Smooth muscle cell (in vitro differentiated cells): ENCODE results near the gene CACNA1I. TPM values are rescaled to one million over a fixed set of nuclear protein-coding genes. Genes with fewer than 3 reads are reported as not detected.

Source experiments
- DNase-seq: peaks from one replicate; lab custom pipeline; 2025; ENCODE audit not compliant: unreplicated experiment; lab: John Stamatoyannopoulos, UW
- H2AFZ ChIP-seq: fragments of 200-600 bp; sonication (generic); 2 replicates; pipeline ENCODE4 v1.6.0; 2016; ENCODE audit warnings: antibody characterized with exemption, low read depth, mild to moderate bottlenecking
- H3F3A ChIP-seq: fragments of 200-600 bp; sonication (generic); 2 replicates; pipeline ENCODE4 v1.6.0; 2017; ENCODE audit warnings: antibody characterized with exemption, low read depth
- H3K27ac ChIP-seq: fragments of 200-600 bp; sonication (generic); 2 replicates; pipeline ENCODE4 v1.5.1; 2016; ENCODE audit warnings: low read depth, mild to moderate bottlenecking
- H3K27me3 ChIP-seq: fragments of 200-600 bp; sonication (generic); 2 replicates; pipeline ENCODE4 v1.6.1; 2016; ENCODE audit warnings: low read depth, mild to moderate bottlenecking
- H3K36me3 ChIP-seq: fragments of 200-600 bp; sonication (generic); 2 replicates; pipeline ENCODE4 v1.5.1; 2016; ENCODE audit warnings: low read depth
- H3K4me1 ChIP-seq: fragments of 200-600 bp; sonication (generic); 2 replicates; pipeline ENCODE4 v1.5.1; 2016; ENCODE audit warnings: low read depth
- H3K4me2 ChIP-seq: fragments of 200-600 bp; sonication (generic); 2 replicates; pipeline ENCODE4 v1.6.0; 2016; ENCODE audit warnings: mild to moderate bottlenecking
- H3K4me3 ChIP-seq: fragments of 200-600 bp; sonication (generic); 2 replicates; pipeline ENCODE4 v1.5.1; 2016; ENCODE audit warnings: mild to moderate bottlenecking
- H3K79me2 ChIP-seq: fragments of 200-600 bp; sonication (generic); 2 replicates; pipeline ENCODE4 v1.6.0; 2016; ENCODE audit warnings: low read depth, mild to moderate bottlenecking
- H3K9ac ChIP-seq: fragments of 200-600 bp; sonication (generic); 2 replicates; pipeline ENCODE4 v1.6.0; 2016; ENCODE audit warnings: low read depth
- H3K9me3 ChIP-seq: fragments of 200-600 bp; sonication (generic); replicated peaks from 2 replicates; pipeline ENCODE4 v1.5.1; 2016; ENCODE audit warnings: low read depth
- H4K20me1 ChIP-seq: fragments of 200-600 bp; sonication (generic); 2 replicates; pipeline ENCODE4 v1.6.0; 2016; ENCODE audit warnings: low read depth
- CTCF ChIP-seq: fragments of 200-600 bp; sonication (generic); IDR thresholded peaks from 2 replicates; pipeline ENCODE4 v1.5.1; 2017; ENCODE audit warnings: borderline replicate concordance, mild to moderate bottlenecking, antibody characterized with exemption; ENCODE audit not compliant: insufficient read depth, poor library complexity, severe bottlenecking
- WGBS: methylation state at CpG from one replicate; pipeline ENCODE4 v1.1.7; 2016; ENCODE audit warnings: low lambda C conversion rate; 5-methylcytosine and 5-hydroxymethylcytosine counted together
- polyA plus RNA-seq: library from polyadenylated mRNA; unstranded; fragments of >200 nt; fragmentation: Nextera tagmentation; extraction: Ambion mirVana; gene quantifications from 2 replicates; pipeline ENCODE4 v1.2.1, GENCODE V29; 2016
- total RNA-seq: library from RNA; depleted of rRNA; stranded (reverse); fragments of >200 nt; gene quantifications from 2 replicates; pipeline ENCODE4 v1.2.3, GENCODE V29; 2014

Gene CACNA1I
- total and polyA plus RNA-seq, 2 experiments from 2014 or later, result not detected

GRCh38 chr22:39675947-39676346, 105.4 kb downstream of the CACNA1I start:
- Histone ChIP-seq H3K9me3 (peaks cover 10% of the 10 kb centered on the region), H3K36me3 (no peaks in the 10 kb centered on the region), H3F3A (no peaks in the 10 kb centered on the region), H4K20me1 (no peaks in the 10 kb centered on the region), H3K9ac (no peak overlapping the region), H2AFZ (no peak overlapping the region), H3K4me1 (no peaks in the 10 kb centered on the region), H3K79me2 (no peaks in the 10 kb centered on the region), H3K27ac (no peak overlapping the region), H3K4me2 (no peak overlapping the region), H3K4me3 (no peak overlapping the region), H3K27me3 (peaks cover 8% of the 10 kb centered on the region)
- WGBS, result 79% methylated on average over 10 of the region's 10 CpGs
- TF ChIP-seq CTCF, result no peak
- DNase-seq, result no peak

- Histone ChIP-seq H3K9me3 (no peaks in the 10 kb centered on the region), H3K4me2 (no peak overlapping the region), H4K20me1 (no peaks in the 10 kb centered on the region), H3K27me3 (peaks cover 8% of the 10 kb centered on the region), H3F3A (no peaks in the 10 kb centered on the region), H3K79me2 (no peaks in the 10 kb centered on the region), H3K36me3 (no peaks in the 10 kb centered on the region), H3K4me1 (no peaks in the 10 kb centered on the region), H2AFZ (no peak overlapping the region), H3K4me3 (no peak overlapping the region), H3K27ac (no peak overlapping the region), H3K9ac (no peak overlapping the region)
- no peak for DNase-seq
- no peak for TF ChIP-seq CTCF
- 93% methylated on average over 12 of the region's 12 CpGs for WGBS
Measured at GRCh38 chr22:39677967-39678366, 107.4 kb downstream of the CACNA1I start.

- peaks cover 8% of the 10 kb centered on the region for H3K27me3 ChIP-seq
- no peaks in the 10 kb centered on the region for H3F3A ChIP-seq
- 95% methylated on average over 34 of the region's 47 CpGs for WGBS
- H3K27ac ChIP-seq, result no peak overlapping the region
- no peaks in the 10 kb centered on the region for H3K4me1 ChIP-seq
- DNase-seq, result no peak
- no peak overlapping the region for H3K4me2 ChIP-seq
- H4K20me1 ChIP-seq, result no peaks in the 10 kb centered on the region
- H3K36me3 ChIP-seq, result no peaks in the 10 kb centered on the region
- H3K79me2 ChIP-seq, result no peaks in the 10 kb centered on the region
- H3K9me3 ChIP-seq, result no peaks in the 10 kb centered on the region
- no peak overlapping the region for H3K4me3 ChIP-seq
- H2AFZ ChIP-seq, result no peak overlapping the region
- no peak overlapping the region for H3K9ac ChIP-seq
- TF ChIP-seq CTCF, result no peak
Measured at GRCh38 chr22:39678862-39679490, 108.4 kb downstream of the CACNA1I start.

- TF ChIP-seq CTCF, result no peak
- Histone ChIP-seq H4K20me1 (no peaks in the 10 kb centered on the region), H3K79me2 (no peaks in the 10 kb centered on the region), H3K9ac (no peak overlapping the region), H3K27me3 (peaks cover 8% of the 10 kb centered on the region), H3F3A (no peaks in the 10 kb centered on the region), H3K9me3 (no peaks in the 10 kb centered on the region), H3K4me1 (no peaks in the 10 kb centered on the region), H3K27ac (no peak overlapping the region), H3K4me3 (no peak overlapping the region), H3K36me3 (no peaks in the 10 kb centered on the region), H2AFZ (no peak overlapping the region), H3K4me2 (no peak overlapping the region)
- WGBS, result 99% methylated on average over 10 of the region's 17 CpGs
- DNase-seq, result no peak
Measured at GRCh38 chr22:39679652-39680051, 109.1 kb downstream of the CACNA1I start.
